ENCODE data around the gene WARS2.
"Not testable (repeated sequence)": the region's sequence is repeated elsewhere in the genome, so short reads cannot be mapped to it uniquely, and the experiment has no call there.

The WARS2 gene

DNA sequence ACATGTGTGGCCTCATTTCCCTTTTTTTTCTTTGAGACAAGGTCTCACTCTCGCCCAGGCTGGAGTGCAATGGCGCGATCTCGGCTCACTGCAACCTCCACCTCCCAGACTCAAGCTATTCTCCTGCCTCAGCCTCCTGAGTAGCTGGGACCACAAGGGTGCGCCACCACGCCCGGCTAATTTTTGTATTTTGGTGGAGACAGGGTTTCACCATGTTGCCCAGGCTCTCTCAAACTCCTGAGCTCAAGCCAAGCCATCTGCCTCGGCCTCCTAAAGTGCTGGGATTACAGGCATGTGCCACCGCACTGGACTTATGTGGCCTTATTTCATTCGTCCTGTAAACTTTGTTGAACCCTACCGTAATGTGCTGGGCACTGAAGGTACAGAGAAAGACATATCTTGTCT lies 569 bp upstream of the WARS2 start:
- no peak for DNase-seq (ENCODE audit: insufficient read length, low spot score)
- no peak for FAIRE-seq

DNA sequence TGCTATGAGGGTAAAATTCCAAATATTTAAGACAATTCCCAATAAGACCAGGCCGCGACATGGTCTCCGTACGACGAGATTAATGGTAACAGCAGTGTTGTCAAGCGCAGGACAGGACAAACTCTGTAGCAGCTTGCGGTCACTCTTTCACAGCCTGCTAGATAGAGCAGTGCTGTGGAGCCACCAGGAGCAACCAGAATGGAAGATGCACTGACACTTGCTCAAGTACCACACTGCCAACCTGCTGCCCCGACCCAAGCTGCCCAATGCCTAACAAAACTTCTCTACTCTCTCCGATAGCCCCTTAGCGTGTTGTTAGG lies 636 bp downstream of the WARS2 start:
- FAIRE-seq (no peak), DNase-seq (ENCODE audit: insufficient read length, low spot score) (peak; percentile 3)

DNA sequence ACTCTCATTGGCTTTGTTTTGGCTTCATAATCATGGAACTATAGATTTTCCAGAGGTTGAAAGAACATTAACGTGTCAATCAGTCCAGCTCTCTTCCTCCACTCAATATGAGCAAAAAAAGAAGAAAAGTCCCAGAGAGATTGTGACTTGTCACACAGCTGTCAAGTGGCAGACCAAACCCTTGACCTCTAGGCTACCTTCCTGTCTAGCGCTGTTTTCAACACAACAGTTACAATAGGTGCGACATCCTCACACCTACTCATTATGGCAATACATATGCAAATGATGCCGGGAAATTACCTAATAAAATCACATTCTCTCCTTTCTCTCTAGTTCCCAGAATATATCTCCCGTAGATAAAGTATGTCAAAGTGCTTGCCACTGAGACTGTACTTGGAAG lies 1.1 kb downstream of the WARS2 start:
- DNase-seq (ENCODE audit: insufficient read length, low spot score) = no peak
- no peak for FAIRE-seq

DNA sequence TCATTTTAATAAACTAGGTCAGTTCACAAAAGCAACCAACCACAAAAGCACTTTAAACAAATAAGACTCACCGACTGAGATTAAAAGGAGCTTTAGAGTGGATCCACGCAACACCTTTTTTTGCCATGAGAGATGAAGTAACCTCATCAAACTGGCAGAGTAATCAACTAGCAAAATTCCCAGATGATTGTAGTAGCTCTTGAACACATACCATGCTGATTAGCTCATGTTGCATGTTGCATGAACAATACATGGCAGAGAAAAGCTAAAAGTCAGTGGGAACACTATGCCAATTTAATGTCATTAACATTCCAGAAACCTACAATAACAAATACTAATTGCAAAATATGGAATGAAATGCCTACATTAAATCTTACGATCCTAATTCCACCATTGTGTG lies 4.1 kb downstream of the WARS2 start:
- DNase-seq (ENCODE audit: insufficient read length, low spot score) (no peak), FAIRE-seq (no peak)

DNA sequence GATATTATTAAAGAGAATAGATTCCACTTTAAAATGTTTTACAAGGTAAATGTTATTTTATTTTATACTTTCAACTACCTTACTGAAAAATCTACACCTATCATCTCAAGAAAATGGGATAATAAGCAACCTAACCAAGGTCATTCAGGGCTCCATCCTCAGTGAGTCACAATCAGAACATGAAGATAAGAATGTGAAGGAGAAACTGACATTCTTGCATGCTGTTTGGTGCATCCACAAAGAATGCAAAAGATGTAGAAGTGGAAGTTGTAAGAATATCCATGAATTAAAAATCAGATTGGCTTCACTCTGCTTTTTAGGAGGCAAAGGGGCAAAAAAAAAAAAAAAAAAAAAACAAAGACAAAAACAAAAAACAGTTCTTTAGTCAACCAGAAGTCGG lies 6.5 kb downstream of the WARS2 start:
- DNase-seq (ENCODE audit: insufficient read length, low spot score) = no peak
- no peak for FAIRE-seq

DNA sequence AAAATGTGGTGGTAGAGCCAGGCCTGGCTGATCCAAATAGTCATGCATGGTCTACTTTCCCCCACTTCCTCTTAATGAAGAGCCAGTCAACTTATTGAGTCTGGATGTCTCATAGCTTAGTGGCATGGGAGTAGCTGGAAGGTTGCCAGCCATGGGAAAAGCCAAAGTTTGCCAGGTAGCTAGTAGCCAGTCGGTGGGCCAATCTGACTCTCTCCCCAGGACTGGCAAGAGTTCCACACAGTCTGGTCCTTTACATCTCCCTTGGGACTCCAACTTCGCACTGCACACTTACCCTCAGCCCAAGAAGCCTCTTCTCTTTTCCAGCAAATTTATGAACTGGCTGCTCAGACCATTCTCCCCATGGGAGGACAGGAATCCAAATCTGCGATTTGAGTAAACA lies 8.3 kb downstream of the WARS2 start:
- no peak for FAIRE-seq

DNA sequence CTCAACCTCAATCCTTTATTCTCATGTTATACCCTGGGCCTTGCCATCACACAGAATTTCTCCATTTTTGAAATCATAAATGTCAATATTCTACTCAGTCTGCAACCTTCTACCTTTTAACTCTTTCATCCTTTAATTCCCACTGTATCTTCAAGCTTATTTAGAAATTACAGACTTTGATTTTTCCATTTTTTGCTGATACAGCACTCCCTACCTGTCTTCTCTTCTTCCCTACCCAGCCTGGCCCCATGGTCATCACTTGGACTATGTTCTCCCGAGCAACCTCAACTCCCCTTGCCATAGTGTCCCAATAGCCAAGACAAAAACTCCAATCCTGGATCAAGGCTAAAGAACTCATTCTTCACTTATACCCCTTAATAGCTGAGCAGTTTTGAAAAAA lies 14.6 kb downstream of the WARS2 start:
- no peak for DNase-seq (ENCODE audit: insufficient read length, low spot score)
- no peak for FAIRE-seq

More for the DNA sequence above, 8.3 kb downstream of the WARS2 start:
- DNase-seq (ENCODE audit: insufficient read length, low spot score) = no peak

DNA sequence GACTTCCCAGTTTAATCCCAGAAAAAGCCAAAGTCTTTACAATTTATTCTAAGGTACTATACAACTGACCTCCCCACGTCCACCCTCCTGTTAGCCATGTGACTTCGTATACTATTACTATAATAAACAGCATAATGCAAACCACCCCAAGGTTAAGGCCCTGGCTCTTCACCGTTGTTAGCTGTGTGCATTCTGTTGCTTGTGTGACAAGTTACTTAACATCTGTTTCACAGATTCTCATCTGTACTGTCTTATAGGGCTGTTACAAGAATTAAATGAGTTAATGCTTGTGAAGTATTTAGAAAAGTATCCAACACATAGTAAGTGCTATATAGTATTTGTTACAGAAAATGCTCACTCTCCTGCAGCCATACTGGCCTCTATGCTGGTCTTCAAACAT lies 15.7 kb downstream of the WARS2 start:
- no peak for FAIRE-seq
- no peak for DNase-seq (ENCODE audit: insufficient read length, low spot score)

DNA sequence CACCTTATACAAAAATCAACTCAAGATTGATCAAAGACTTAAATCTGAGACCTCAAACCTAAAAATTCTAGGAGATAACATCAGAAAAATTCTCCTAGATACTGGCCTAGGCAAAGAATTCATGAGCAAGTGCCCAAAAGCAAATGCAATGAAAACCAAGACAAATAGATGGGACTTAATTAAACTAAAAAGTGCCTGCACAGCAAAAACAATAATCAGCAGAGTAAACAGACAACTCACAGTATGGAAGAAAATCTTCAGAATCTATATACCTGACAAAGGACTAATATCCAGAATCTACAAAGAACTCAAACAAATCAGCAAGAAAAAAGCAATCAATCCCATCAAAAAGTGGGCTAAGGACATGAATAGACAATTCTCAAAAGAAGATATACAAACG lies 18.6 kb downstream of the WARS2 start:
- not testable (repeated sequence) for FAIRE-seq; DNase-seq (ENCODE audit: insufficient read length, low spot score)

DNA sequence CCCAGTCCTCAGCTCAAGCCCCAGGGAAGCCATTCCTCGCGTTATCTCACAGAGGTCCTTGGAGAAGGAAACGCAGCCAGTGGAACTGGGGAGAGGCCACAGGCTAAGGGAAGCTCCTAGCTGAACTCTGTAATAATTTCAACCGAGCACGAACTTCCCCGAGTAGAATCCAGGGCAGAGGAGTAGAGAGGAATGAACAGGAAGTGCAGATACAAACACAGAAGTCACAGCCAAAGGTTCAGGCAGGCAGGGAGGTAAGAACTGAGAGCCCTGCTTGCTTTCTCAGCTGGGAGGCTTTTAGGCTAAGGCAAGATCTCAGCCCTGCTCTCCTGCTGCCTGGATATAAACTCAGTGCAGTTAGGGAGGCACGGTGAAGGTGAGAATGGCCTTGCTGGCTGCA lies 23.7 kb downstream of the WARS2 start:
- no peak for FAIRE-seq
- no peak for DNase-seq (ENCODE audit: insufficient read length, low spot score)

DNA sequence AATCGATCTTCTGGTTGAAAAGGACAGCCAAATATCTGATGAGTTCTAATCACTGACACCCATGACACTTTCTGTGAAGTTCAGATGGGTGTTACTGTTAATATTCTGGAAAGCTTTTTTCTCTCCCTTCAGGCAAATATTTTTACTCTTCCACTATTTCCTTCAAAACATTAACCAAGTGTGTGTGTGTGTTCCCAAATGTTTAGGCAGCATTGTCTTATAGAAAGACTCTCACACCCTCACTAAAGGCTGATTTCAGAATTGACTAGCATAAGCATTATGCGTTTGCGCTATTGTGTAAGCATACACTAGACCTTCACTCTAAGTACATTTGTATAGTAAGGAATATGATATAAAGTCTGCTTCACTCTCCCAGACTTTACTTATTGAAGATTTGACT lies 24.7 kb downstream of the WARS2 start:
- no peak for DNase-seq (ENCODE audit: insufficient read length, low spot score)
- no peak for FAIRE-seq

DNA sequence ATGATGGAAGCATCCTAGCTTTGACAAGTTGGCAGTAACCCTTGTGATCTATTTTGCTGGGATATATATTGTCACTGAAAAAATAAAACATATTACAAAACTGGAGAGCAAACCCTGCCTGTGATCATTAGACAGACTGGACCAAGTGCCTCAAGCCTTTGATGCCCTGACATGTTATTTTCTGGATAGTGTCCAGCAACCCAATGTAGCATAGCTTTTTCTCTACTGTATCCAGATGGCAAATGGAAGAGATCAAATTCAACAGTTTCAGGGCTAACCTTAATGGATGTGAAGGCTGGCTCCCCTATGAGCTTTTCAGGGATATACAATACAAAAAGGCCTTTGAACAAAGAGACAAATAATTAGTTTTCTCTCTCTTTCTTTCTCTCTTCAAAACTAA lies 25.1 kb downstream of the WARS2 start:
- FAIRE-seq = no peak
- no peak for DNase-seq (ENCODE audit: insufficient read length, low spot score)

DNA sequence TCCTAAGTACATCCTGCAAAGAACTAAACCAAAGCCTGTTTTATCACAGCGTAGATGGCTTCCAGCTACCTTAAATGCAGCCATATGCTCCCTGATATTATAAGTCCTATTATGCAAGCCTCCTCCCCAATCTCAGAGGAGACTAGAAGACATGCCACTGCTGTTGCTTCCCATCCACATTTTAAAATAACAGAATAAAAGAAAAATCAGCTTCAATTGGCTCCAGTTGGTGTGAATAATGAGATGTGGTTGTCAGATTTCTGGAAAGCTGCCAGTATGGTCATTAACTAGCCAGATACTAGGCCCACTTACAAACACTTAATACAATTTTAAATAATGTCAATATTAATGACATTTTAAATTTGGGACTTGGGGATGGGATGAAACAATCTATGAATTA lies 25.7 kb downstream of the WARS2 start:
- DNase-seq (ENCODE audit: insufficient read length, low spot score) = no peak

DNA sequence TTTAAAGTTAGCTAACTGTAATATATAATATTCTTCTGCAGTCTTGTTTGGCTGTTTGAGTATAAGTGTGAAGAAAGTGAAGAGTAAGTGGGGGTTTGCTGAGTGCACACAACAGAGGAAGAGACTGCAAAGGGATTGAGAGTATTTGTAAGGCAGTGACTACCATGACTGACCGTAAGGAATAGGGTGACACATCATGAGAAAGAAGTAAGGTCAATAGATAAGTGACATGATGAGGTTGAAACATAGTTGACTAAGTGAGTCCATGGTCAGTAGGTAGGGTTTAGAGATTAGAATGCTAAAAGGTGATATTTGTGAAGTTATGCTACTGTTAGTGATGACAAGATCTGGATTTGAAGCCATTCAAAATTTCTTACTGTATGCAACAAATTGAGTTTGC lies 27.7 kb downstream of the WARS2 start:
- no peak for FAIRE-seq
- no peak for DNase-seq (ENCODE audit: insufficient read length, low spot score)

More for the DNA sequence above, 25.7 kb downstream of the WARS2 start:
- no peak for FAIRE-seq

DNA sequence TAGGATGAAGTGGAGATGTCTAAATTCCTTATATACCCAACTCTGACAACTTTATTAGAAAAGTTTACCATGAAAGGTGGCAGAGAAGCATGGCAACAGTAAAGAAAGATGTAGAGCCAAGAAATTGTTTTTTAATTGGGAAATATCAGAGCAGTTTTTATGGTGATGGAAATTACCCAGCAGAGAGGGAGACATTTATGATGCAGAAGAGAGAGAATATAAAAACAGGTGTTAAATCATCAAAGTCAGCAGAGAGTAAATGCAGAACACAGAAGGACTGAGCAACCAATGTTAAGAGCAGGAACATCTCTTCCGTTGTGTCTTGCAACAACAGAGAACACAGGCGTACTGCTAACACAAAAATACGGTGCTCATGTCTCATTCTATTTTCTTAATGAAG lies 28.2 kb downstream of the WARS2 start:
- FAIRE-seq (no peak), DNase-seq (ENCODE audit: insufficient read length, low spot score) (no peak)

DNA sequence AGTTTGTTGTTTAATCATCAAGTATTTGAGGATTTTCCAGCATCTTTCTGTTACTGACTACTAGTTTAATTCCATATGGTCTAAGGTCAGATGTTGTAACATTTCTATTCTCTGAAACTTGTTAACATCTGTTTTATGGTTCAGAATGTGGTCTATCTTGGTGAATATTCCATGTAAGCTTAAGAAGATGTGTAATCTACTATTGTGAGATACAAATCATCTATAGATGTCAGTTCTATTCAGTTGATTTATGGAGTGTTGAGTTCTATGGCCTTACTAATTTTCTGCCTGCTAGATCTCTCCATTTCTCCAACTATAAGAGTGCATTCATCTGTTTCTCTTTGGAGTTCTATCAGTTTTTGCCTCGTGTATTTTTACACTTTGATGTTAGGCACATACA lies 31.5 kb downstream of the WARS2 start:
- no peak for DNase-seq (ENCODE audit: insufficient read length, low spot score)

DNA sequence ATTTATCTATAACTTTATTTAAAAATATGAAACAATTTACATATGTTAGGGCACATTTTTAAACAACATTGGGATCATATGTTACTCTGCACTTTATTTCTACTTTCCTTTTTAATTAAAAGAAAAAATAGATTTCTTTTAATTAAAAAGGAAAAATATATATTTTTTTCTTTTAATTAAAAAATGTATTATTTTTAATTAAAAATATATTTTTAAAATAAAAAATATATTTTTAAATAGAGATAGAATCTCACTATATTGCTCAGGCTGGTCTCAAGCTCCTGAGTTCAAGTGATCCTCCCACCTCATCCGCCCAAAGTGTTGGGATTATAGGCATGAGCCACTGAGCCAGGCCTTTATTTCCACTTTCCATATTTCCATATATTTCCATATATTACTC lies 36.7 kb downstream of the WARS2 start:
- FAIRE-seq = no peak
- no peak for DNase-seq (ENCODE audit: insufficient read length, low spot score)

More for the DNA sequence above, 31.5 kb downstream of the WARS2 start:
- no peak for FAIRE-seq

DNA sequence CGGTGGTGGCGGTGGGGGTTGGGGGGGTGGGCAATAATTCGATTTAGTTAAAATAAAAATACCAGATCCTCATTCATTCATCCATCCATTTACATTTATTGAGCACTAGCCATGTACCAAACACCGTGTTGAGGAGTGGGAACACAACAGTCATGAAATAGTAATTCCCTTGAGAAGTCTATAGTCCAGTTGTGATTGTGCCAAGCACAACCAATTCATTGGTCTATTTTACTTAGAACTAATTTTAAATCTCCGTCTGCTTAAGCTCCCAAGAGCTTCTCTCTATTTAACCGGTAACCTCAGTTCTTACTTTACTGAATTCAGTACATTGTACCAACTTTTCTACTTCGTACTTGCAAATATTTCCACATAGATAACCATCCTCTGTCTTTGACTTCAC lies 38.4 kb downstream of the WARS2 start:
- FAIRE-seq (no peak), DNase-seq (ENCODE audit: insufficient read length, low spot score) (no peak)

DNA sequence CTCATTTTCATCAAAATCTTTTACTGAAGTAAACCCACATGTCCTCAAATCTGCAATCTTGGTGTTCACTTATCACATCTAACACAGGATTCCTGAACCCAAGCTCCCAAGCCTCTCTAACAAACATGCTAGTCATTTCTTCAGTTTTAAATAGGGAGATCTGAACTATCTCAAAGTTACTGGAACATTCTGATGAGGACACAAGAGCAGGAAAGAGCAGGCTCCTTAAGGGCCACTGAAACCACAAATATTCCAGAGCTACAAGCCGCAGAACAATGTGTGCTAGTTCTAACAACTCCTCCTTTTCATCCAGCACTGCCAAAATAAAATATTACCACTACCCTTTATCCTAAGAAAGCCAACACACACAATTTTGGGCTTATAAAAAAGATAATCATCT lies 38.9 kb downstream of the WARS2 start:
- FAIRE-seq (no peak), DNase-seq (ENCODE audit: insufficient read length, low spot score) (no peak)

DNA sequence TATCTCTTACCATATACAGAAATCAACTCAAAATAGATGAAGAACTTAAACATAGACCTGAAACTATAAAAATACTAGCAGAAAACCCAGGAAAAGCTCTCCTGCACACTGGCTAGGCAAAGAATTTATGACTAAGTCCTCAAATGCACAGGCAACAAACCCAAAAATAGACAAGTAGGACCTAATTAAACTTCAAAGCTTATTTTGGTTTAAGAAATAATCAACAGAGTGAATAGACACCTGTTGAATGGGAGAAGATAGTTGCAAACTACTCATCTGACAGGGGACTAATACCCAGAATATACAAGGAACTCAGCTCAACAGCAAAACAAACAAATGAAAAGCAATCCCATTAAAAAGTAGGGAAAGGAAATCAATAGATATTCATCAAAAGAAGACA lies 40.7 kb downstream of the WARS2 start:
- FAIRE-seq = no peak
- DNase-seq (ENCODE audit: insufficient read length, low spot score) = no peak

DNA sequence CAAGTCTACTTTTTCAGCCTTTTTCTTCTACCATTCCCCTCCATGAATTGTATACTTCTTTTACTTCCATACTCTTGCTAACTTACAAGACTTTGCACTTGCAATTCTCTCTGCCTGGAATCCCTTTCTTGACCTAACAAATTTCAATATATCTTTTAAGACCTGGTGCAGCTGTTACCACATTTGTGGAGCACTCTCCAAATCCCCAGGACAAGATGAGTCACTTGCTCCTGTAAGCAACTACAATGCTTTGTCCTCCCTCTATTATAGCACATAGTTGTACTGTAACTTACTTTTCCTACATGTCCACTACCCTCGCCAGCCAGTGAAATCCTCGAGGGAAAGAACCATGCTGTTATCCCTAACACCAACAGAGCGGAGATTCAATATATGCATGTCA lies 43.1 kb downstream of the WARS2 start:
- FAIRE-seq (no peak), DNase-seq (ENCODE audit: insufficient read length, low spot score) (no peak)

DNA sequence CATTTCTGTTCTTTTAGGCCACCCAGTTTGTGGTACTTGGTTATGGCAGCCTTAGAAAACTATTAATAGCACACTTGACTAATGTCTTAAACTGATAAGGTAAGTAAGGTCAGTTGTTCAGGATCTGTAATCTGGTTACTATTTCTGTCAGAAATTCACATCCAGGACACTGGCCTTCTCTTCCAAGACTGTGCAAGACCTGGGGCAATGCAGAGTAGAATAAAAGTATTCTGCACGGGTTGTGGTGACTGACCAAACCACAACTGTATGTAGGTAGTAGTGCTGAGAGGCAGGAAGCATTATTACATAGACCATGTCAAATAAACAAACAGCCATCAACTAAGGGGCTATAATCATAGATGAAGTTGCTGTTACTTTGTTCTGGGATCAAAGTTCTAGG lies 46.7 kb downstream of the WARS2 start:
- FAIRE-seq (no peak), DNase-seq (ENCODE audit: insufficient read length, low spot score) (no peak)

DNA sequence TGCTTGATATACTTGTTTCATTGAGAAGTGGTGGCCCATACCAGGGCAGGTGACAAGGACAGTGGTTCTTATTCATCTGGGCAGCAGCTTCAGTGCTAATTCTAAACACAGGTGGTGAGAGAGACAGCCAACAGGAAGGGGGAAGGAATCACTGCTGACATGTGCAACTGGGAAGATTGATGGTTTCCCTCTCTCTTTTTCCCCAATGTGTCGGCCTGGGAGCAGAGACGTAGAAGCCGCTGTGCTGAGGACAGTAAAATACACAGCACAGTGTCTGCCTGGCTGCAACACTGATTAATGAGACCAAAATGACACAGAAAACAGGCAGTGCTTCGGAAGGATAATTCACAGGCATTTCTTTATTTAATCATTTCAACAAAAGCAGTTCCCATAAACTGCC lies 48.8 kb downstream of the WARS2 start:
- DNase-seq (ENCODE audit: insufficient read length, low spot score) (no peak), FAIRE-seq (no peak)

DNA sequence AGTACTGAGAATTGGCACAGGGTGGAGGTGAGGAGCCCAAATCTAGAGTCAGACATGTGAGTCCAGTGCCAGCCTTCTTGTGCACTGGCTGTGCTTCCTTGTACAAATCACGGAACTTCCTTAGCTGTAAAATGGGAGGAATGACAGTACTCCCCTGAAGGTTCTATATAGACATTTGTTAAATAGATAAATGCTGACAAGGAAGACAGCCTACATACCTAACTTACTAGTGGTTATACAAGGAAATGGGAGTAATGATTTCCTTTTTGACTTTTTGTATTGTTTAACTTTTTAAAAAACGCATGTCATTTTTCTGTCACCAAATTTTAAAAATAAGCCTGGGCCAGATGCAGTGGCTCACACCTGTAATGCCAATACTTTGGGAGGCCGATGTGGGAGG lies 50.2 kb downstream of the WARS2 start:
- FAIRE-seq = no peak
- no peak for DNase-seq (ENCODE audit: insufficient read length, low spot score)
